Endothelial cell of umbilical vein (primary cell): ENCODE data around the gene GGN. TPM values are rescaled to one million over a fixed set of nuclear protein-coding genes. Genes with fewer than 3 reads are reported as not detected.

Source experiments
- BruUV-seq: library from RNA; stranded (reverse); fragments of 400-500 nt; replicated peaks from 2 replicates; lab custom pipeline; 2021; lab: Mats Ljungman, UMichigan
- CTCF ChIA-PET: fragments of 300-600, 350-600 bp; sonication (Branson Sonifier 250); formaldehyde crosslinking; loops from one replicate; lab custom pipeline; 2021; ENCODE audit warnings: antibody characterized with exemption, inconsistent platforms; lab: Charles Lee
- POLR2A ChIA-PET: fragments of 300-600, 350-600 bp; sonication (Branson Sonifier 250); formaldehyde crosslinking; loops from one replicate; lab custom pipeline; 2021; ENCODE audit warnings: antibody characterized with exemption, inconsistent platforms; lab: Charles Lee
- DNase-seq: peaks from one replicate; pipeline ENCODE4 v3.0.0-alpha.2; 2011; ENCODE audit warnings: low read depth, low spot score
- FAIRE-seq: peaks from 2 replicates; lab custom pipeline; 2011; peaks lifted over from hg19 to GRCh38; lab: Jason Lieb, UNC
- H2AFZ ChIP-seq: 2 replicates; pipeline ENCODE4 v1.6.0; 2012; ENCODE audit warnings: low read depth, low read length, control low read depth, inconsistent platforms
- H3K27ac ChIP-seq: 2 replicates; pipeline ENCODE4 v1.5.1; 2011; ENCODE audit warnings: low read depth, mild to moderate bottlenecking, control low read depth, low read length, moderate library complexity; ENCODE audit not compliant: insufficient read depth
- H3K27me3 ChIP-seq, 2 experiments: 2 replicates each; pipeline versions ENCODE4 v1.6.0 to v1.6.1; 2011; ENCODE audit warnings: low read length in 2 of 2, mixed read lengths in 1 of 2; ENCODE audit not compliant: control insufficient read depth in 2 of 2, insufficient read depth in 2 of 2
- H3K36me3 ChIP-seq, 2 experiments: 2 replicates in 1 of 2; 3 replicates in 1 of 2; pipeline ENCODE4 v1.5.1; 2011; ENCODE audit warnings: low read length in 2 of 2, mild to moderate bottlenecking in 1 of 2, moderate library complexity in 1 of 2; ENCODE audit not compliant: control insufficient read depth in 2 of 2, insufficient read depth in 2 of 2; ENCODE audit errors: extremely low read depth in 1 of 2
- H3K4me1 ChIP-seq: 3 replicates; pipeline ENCODE4 v1.5.1; 2011; ENCODE audit warnings: mild to moderate bottlenecking, low read length; ENCODE audit not compliant: control insufficient read depth, insufficient read depth; ENCODE audit errors: extremely low read depth
- H3K4me2 ChIP-seq: 2 replicates; pipeline ENCODE4 v1.6.1; 2011; ENCODE audit warnings: low read length, control low read depth, mixed read lengths; ENCODE audit not compliant: insufficient read depth
- H3K4me3 ChIP-seq, 3 experiments: fragments of 200-600 bp in 1 of 3; sonication (generic), shearing (Covaris generic) in 1 of 3; replicated peaks in 1 of 3; 2 replicates each; pipeline ENCODE4 v1.5.1; 2011 to 2016; ENCODE audit warnings: control low read depth in 3 of 3, low read length in 3 of 3, mild to moderate bottlenecking in 2 of 3, inconsistent platforms in 1 of 3, low read depth in 1 of 3, moderate library complexity in 1 of 3; ENCODE audit not compliant: insufficient read depth in 1 of 3
- H3K79me2 ChIP-seq: 2 replicates; pipeline ENCODE4 v1.6.0; 2012; ENCODE audit warnings: low read length, inconsistent platforms; ENCODE audit not compliant: control insufficient read depth, insufficient read depth
- H3K9ac ChIP-seq: replicated peaks from 2 replicates; pipeline ENCODE3; 2011; ENCODE audit warnings: low read length, control low read depth; ENCODE audit not compliant: insufficient read depth; ENCODE audit errors: extremely low read depth
- H3K9me1 ChIP-seq: replicated peaks from 3 replicates; pipeline ENCODE4 v1.6.0; 2011; ENCODE audit warnings: mild to moderate bottlenecking, low read length; ENCODE audit not compliant: control insufficient read depth, insufficient read depth; ENCODE audit errors: extremely low read depth
- H3K9me3 ChIP-seq: replicated peaks from 2 replicates; pipeline ENCODE4 v1.5.1; 2012; ENCODE audit warnings: low read length, inconsistent platforms; ENCODE audit not compliant: control insufficient read depth, insufficient read depth
- H4K20me1 ChIP-seq: replicated peaks from 2 replicates; pipeline ENCODE3; 2011; ENCODE audit warnings: mild to moderate bottlenecking, low read length; ENCODE audit not compliant: control insufficient read depth, insufficient read depth; ENCODE audit errors: extremely low read depth
- EZH2 ChIP-seq: IDR thresholded peaks from 2 replicates; pipeline ENCODE4 v1.6.1; 2012; ENCODE audit warnings: borderline replicate concordance, low read depth, mild to moderate bottlenecking, moderate library complexity, low read length, inconsistent platforms; ENCODE audit not compliant: severe bottlenecking
- FOS ChIP-seq: IDR thresholded peaks from 2 replicates; pipeline ENCODE4 v1.6.1; 2011; ENCODE audit warnings: mild to moderate bottlenecking, low read length, moderate library complexity, borderline replicate concordance; ENCODE audit not compliant: insufficient read depth
- GATA2 ChIP-seq: IDR thresholded peaks from 2 replicates; pipeline ENCODE4 v1.7.0; 2011; ENCODE audit warnings: low read depth, mild to moderate bottlenecking, moderate library complexity, mixed read lengths, low read length; ENCODE audit not compliant: insufficient read length, insufficient read depth
- JUN ChIP-seq: IDR thresholded peaks from 2 replicates; pipeline ENCODE4 v1.6.1; 2011; ENCODE audit warnings: borderline replicate concordance, low read depth; ENCODE audit not compliant: insufficient read length, insufficient read depth
- MYC ChIP-seq: IDR thresholded peaks from one replicate; pipeline ENCODE4 v1.6.1; 2011; ENCODE audit warnings: mild to moderate bottlenecking, low read depth, low read length
- POLR2A ChIP-seq: IDR thresholded peaks from 2 replicates; pipeline ENCODE4 v1.6.1; 2012; ENCODE audit warnings: low read depth, mild to moderate bottlenecking, control low read depth, low read length
- POLR2AphosphoS5 ChIP-seq: IDR thresholded peaks from 2 replicates; pipeline ENCODE4 v1.6.1; 2012; ENCODE audit warnings: low read depth, mild to moderate bottlenecking, control low read depth, low read length, moderate library complexity; ENCODE audit not compliant: insufficient read depth
- dilution Hi-C: fragments of 300-500 bp; cut with MboI; formaldehyde crosslinking; loops from one replicate; pipeline ENCODE4 v1.15.0; 2019; ENCODE audit warnings: low sequenced_read_pairs; ENCODE audit not compliant: extremely low pct_ligation_motif_present
- intact Hi-C: fragments of 100-400 bp; cut with micrococcal nuclease; formaldehyde crosslinking; loops from one replicate; pipeline ENCODE4 v1.10.0; 2022
- polyA plus RNA-seq, 4 experiments: library from polyadenylated mRNA; depleted of rRNA in 3 of 4; stranded (reverse) in 3 of 4; unstranded in 1 of 4; fragments of >200 nt; gene quantifications; 2 replicates each; pipeline versions ENCODE4 v1.2.1 to v1.2.3, GENCODE V29; 2011 to 2012; ENCODE audit warnings: missing spikeins in 1 of 4
- total RNA-seq: library from RNA; stranded (reverse); gene quantifications from 2 replicates; pipeline ENCODE4 v1.2.3, GENCODE V29; 2021
- TF ChIP-seq, protein P1 (sequence below), 2 donors: IDR thresholded peaks; 1 replicate in 1 of 2; 2 replicates in 1 of 2; pipeline ENCODE4 v1.5.1; 2011; ENCODE audit warnings: low read length in 2 of 2, mild to moderate bottlenecking in 2 of 2, moderate library complexity in 2 of 2, control low read depth in 1 of 2, inconsistent platforms in 1 of 2, low read depth in 1 of 2; ENCODE audit not compliant: insufficient read depth in 1 of 2; ENCODE audit errors: extremely low read depth in 1 of 2
- TF ChIP-seq, protein P2 (sequence below): IDR thresholded peaks from 2 replicates; pipeline ENCODE4 v1.6.1; 2011; ENCODE audit not compliant: insufficient read depth, insufficient read length

The GGN gene
- total and polyA plus RNA-seq, 2 donors (not counting 3 experiments of a cell fraction or from before 2014, with no cell fraction given), result 0.39 to 0.88 TPM

DNA sequence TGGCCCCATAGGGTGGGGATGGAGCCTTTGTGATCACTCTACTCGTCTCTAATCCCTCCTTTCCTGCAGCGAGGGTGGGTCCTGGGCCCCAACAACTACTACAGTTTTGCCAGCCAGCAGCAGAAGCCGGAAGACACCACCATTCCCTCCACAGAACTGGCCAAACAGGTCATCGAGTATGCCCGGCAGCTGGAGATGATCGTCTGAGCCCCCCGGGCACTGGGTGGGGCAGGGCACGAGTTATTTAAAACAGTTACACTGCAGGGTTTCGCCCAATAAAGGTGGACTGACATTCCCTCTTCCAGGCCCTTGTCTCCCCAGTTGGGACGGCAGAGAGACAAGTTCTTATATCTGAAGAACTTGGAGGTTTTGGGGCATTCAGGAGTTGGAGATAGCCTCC, 4.7 kb downstream of the GGN start:
- ChIA-PET CTCF (interaction anchor here (1.3 kb wide), 1 partner anchor 241 kb away, joined by 4 read pairs; no protein-coding TSS in a partner anchor), POLR2A (no interaction called here)
- H2AFZ ChIP-seq, result no peak overlapping the region
- no peak overlapping the region for H3K9ac ChIP-seq
- no peaks in the 10 kb centered on the region for H3K9me3 ChIP-seq
- TSS peak; percentile 47 for BruUV-seq
- no peak overlapping the region for H3K4me2 ChIP-seq
- TF ChIP-seq EZH2 (no peak), POLR2AphosphoS5 (no peak), MYC (no peak), POLR2A (no peak), GATA2 (no peak), FOS (no peak), JUN (no peak)
- TF ChIP-seq, protein P1, sequence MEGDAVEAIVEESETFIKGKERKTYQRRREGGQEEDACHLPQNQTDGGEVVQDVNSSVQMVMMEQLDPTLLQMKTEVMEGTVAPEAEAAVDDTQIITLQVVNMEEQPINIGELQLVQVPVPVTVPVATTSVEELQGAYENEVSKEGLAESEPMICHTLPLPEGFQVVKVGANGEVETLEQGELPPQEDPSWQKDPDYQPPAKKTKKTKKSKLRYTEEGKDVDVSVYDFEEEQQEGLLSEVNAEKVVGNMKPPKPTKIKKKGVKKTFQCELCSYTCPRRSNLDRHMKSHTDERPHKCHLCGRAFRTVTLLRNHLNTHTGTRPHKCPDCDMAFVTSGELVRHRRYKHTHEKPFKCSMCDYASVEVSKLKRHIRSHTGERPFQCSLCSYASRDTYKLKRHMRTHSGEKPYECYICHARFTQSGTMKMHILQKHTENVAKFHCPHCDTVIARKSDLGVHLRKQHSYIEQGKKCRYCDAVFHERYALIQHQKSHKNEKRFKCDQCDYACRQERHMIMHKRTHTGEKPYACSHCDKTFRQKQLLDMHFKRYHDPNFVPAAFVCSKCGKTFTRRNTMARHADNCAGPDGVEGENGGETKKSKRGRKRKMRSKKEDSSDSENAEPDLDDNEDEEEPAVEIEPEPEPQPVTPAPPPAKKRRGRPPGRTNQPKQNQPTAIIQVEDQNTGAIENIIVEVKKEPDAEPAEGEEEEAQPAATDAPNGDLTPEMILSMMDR (IDR thresholded peaks at IDR 0.05; ENCODE audit: extremely low read depth in 1 of 2, insufficient read depth in 1 of 2, low read depth in 1 of 2, low read length in 2 of 2), result no peak
- TF ChIP-seq, protein P2, sequence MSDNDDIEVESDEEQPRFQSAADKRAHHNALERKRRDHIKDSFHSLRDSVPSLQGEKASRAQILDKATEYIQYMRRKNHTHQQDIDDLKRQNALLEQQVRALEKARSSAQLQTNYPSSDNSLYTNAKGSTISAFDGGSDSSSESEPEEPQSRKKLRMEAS, result no peak
- no peaks in the 10 kb centered on the region for H3K79me2 ChIP-seq
- peaks cover 12 to 35% of the 10 kb centered on the region in 2 experiments for H3K36me3 ChIP-seq
- H4K20me1 ChIP-seq, result no peaks in the 10 kb centered on the region
- no peaks in the 10 kb centered on the region for H3K9me1 ChIP-seq
- H3K4me1 ChIP-seq, result peaks cover 3% of the 10 kb centered on the region
- no peak overlapping the region for H3K27ac ChIP-seq
- H3K4me3 ChIP-seq, result no peak overlapping the region
- no peak for FAIRE-seq
- H3K27me3 ChIP-seq, result no peaks in the 10 kb centered on the region
- intact Hi-C loops (no loop called here), dilution Hi-C loops (no loop called here)
- DNase-seq, result no peak
